GM18858 (cell line): ENCODE measurements around the gene MEIS3.
"Not testable (repeated sequence)": the region's sequence is repeated elsewhere in the genome, so short reads cannot be mapped to it uniquely, and the experiment has no call there.

Experiments used
- ATAC-seq: cut with Tn5 transposase; IDR thresholded peaks from one replicate; pipeline ENCODE4 v1.9.1; 2021; ENCODE audit not compliant: unreplicated experiment

Gene MEIS3

DNA sequence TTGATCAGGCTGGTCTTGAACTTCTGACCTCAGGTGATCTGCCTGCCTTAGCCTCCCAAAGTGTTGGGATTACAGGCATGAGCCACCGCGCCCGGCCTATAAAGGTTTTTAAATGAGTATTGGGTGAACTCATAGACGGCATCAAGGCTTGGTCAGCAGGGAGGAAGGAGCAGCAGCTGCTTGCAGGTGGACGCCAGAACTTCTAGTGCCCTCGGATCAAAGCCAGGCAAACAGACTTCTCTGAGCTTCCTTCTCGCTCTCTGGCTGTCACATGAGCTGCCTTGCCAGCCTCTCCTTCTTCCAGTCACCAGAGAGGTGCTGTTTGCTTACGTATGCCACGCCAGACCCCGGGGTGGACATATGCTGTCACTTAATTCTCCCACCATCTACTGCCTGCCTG is 53.9 kb downstream of the MEIS3 start:
- ATAC-seq = not testable (repeated sequence)

DNA sequence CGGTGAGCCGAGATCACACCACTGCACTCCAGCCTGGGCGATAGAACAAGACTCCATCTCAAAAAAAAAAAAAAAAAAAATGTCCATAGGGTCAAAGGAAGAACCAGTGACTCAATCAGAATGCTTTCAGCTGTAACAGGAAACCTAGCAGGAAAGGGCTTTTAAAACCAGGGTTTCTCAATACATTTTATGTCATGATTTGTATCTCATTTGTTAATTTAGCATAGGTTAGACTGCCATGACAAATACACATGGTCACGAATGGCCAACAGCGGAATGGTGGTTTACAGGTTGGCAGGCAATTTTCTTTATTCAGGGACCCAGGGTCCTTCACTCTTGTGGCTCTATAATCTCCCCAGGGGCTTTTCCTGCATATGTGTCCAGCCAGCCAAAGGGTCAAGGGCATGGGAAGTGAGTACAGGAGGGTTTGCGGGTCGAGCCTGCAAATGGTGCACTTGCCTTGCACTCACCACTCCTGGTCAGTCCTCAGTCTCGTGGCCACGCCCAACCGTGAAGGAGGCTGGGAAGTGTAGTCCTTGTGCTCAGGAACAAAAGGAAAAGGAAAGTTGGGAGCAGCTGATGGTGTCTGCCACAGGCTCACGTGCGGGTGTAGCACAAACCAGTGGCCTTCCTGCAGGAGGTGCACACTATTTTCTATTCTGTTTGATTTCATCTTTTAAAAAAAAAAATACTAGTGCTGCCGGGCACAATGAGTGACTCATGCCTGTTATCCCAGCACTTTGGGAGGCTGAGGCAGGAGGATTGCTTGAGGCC is 55.4 kb downstream of the MEIS3 start:
- no peak for ATAC-seq

DNA sequence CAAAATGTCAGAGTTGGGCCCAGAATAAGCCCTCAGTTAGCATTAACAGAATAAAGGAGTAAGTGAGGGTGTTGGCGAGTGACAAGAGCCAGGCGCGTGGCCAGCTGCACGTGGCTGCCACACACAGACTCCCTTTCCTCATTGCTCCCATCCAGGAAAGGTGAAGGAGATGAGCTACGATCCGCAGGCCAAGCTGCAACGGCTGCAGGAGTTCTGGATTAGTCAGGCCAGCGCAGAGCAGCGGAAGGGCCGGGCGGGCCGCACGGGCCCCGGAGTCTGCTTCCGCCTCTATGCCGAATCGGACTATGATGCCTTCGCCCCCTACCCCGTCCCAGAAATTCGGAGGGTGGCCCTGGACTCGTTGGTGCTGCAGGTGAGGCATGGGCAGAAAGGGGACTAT is 57.0 kb downstream of the MEIS3 start:
- ATAC-seq = no peak

DNA sequence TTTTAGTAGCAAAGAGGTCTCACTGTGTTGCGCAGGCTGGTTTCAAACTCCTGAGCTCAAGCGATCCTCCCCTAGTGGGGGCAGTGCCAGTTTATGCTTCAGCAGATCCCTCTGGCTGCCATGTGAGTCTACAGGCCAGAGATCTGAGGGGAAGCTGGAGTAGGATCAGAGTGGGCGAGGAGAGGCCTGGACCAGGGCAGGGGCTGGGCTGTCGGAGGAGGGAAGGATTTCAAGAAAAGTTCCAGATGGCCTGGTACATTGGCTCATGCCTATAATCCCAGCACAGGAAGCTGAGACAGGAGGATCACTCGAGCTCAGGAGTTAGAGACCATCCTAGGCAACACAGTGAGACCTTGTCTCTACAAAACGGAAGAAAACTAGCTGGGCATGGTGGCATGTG is 60.4 kb downstream of the MEIS3 start:
- no peak for ATAC-seq

DNA sequence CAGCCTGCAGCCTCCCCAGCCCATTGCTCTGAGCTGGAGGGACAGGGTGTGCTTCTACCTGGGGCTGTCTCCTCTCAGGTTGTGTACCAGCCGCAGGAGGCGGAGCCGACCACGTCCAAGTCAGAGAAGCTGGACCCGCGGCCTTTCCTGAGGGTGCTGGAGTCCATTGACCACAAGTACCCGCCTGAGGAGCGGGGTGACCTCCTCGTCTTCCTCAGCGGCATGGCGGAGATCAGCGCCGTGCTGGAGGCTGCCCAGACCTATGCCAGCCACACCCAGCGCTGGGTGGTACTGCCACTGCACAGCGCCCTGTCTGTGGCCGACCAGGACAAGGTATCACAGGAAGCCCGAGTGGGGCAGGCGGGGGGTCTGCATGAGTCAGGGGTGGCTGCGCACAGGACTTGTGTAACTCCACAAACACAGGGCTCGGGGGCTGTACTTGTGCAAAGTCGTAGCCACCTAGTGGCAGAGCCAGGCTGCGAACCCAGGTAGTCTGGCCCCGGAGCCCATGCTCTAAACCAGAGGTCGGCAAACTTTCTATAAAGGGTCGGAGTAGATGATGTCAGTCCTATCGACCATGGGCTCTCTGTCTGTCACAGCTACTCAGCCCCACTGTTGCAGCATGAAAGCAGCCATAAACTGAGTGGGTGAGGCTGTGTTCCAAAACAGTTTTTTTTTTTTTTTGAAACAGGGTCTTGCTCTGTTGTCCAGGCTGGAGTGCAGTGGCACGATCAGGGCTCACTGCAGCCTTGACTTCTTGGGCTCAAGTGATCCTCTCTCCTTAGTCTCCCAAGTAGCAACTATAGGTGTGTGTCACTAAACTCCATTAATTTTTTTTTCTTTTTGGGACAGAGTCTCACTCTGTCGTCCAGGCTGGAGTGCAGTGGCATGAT is 61.3 kb downstream of the MEIS3 start:
- ATAC-seq = no peak

DNA sequence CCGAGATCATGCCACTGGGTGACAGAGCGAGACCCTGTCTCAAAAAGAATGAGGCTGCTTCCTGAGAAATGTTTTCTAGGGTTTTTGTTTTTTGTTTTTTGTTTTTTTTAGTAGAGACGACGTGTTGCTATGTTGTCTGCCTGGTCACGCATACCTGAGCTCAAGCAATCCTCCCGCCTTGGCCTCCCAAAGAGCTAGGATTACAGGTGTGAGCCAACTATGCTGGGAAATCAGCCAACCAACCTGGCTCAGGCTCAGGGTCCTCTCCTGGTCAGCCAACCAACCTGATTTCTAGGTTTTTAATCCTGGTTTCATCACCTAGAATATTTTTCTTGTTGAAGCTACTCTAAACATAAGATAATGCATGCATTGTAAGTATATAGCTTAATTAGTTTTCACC is 62.4 kb downstream of the MEIS3 start:
- no peak for ATAC-seq

DNA sequence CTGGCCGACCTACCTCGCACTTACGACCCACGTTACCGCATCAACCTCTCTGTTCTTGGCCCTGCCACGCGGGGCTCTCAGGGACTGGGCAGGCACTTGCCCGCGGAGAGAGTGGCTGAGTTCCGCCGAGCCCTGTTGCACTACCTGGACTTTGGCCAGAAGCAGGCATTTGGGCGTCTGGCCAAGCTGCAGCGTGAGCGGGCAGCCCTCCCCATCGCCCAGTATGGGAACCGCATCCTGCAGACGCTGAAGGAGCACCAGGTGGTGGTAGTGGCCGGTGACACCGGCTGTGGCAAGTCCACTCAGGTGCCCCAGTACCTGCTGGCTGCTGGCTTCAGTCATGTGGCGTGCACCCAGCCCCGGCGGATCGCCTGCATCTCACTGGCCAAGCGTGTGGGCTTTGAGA is 66.0 kb downstream of the MEIS3 start:
- ATAC-seq = no peak
